CD4-positive, alpha-beta T cell (primary cell): ENCODE data around the gene GSTM5. TPM values are rescaled to one million over a fixed set of nuclear protein-coding genes. Genes with fewer than 3 reads are reported as not detected.

Source experiments
- ATAC-seq: fragments of 200-7000 bp; cut with Tn5 transposase; one replicate; pipeline ENCODE4 v1.10.0; 2022; ENCODE audit warnings: mild to moderate bottlenecking; ENCODE audit not compliant: poor library complexity
- CTCF ChIA-PET: fragments of 350-600 bp; sonication (Branson Sonifier 250); formaldehyde crosslinking; loops from one replicate; lab custom pipeline; 2021; ENCODE audit warnings: antibody characterized with exemption, inconsistent platforms; lab: Charles Lee
- POLR2A ChIA-PET: fragments of 350-600 bp; sonication (Branson Sonifier 250); formaldehyde crosslinking; loops from one replicate; lab custom pipeline; 2021; ENCODE audit warnings: antibody characterized with exemption, inconsistent platforms; lab: Charles Lee
- DNase-seq, 14 experiments: peaks; one replicate each; pipeline ENCODE4 v3.0.0-alpha.2; 2013 to 2020; ENCODE audit warnings: mixed read lengths in 2 of 14
- H3K27ac ChIP-seq, 2 donors: one replicate each; pipeline versions ENCODE4 v1.5.1 to v1.7.0; 2013; ENCODE audit warnings: low read length in 2 of 2, low read depth in 1 of 2, mild to moderate bottlenecking in 1 of 2
- H3K27me3 ChIP-seq, 2 experiments: 1 replicate in 1 of 2; 2 replicates in 1 of 2; pipeline versions ENCODE4 v1.6.1 to v1.7.0; 2013; ENCODE audit warnings: low read length in 2 of 2, control low read depth in 1 of 2, mild to moderate bottlenecking in 1 of 2, moderate library complexity in 1 of 2; ENCODE audit not compliant: insufficient read depth in 2 of 2, control insufficient read depth in 1 of 2
- H3K36me3 ChIP-seq: one replicate; pipeline ENCODE4 v1.6.1; 2013; ENCODE audit warnings: low read length, control low read depth; ENCODE audit not compliant: insufficient read depth
- H3K4me1 ChIP-seq: one replicate; pipeline ENCODE4 v1.6.1; 2013; ENCODE audit warnings: low read length, control low read depth; ENCODE audit not compliant: insufficient read depth
- H3K4me3 ChIP-seq: one replicate; pipeline ENCODE4 v1.5.1; 2013; ENCODE audit warnings: mild to moderate bottlenecking, low read length, moderate library complexity
- H3K9me3 ChIP-seq, 2 experiments: 1 replicate in 1 of 2; 2 replicates in 1 of 2; pipeline versions ENCODE4 v1.6.1 to v1.7.0; 2013; ENCODE audit warnings: low read length in 2 of 2, mild to moderate bottlenecking in 2 of 2, control low read depth in 1 of 2, moderate library complexity in 1 of 2; ENCODE audit not compliant: control insufficient read depth in 1 of 2, insufficient read depth in 1 of 2
- H3K27ac Mint-ChIP-seq: one replicate; pipeline ENCODE4 v1.8.0; 2020; ENCODE audit warnings: mixed read lengths
- H3K27me3 Mint-ChIP-seq: one replicate; pipeline ENCODE4 v1.8.0; 2021; ENCODE audit warnings: mixed read lengths
- H3K36me3 Mint-ChIP-seq: one replicate; pipeline ENCODE4 v1.8.0; 2021; ENCODE audit warnings: low read depth, mixed read lengths
- H3K4me1 Mint-ChIP-seq: one replicate; pipeline ENCODE4 v1.8.0; 2021; ENCODE audit warnings: low read depth, mixed read lengths
- H3K4me3 Mint-ChIP-seq: one replicate; pipeline ENCODE4 v1.8.0; 2020; ENCODE audit warnings: mild to moderate bottlenecking, mixed read lengths
- H3K9me3 Mint-ChIP-seq: one replicate; pipeline ENCODE4 v1.8.0; 2020; ENCODE audit warnings: mixed read lengths
- intact Hi-C, 2 experiments: fragments of 100-400 bp; cut with DNase I in 1 of 2; cut with micrococcal nuclease in 1 of 2; formaldehyde crosslinking; loops; one replicate each; pipeline versions ENCODE4 v1.15.1 to v1.9.0; 2023 to 2025; cut with DNase I, micrococcal nuclease
- total RNA-seq, 174 experiments: library from RNA in 2 of 174; stranded (reverse) in 2 of 174; gene quantifications; one replicate each; pipeline ENCODE4 v1.2.3 and lab custom pipeline; 2021 to 2026
- TF ChIP-seq, protein P1 (sequence below): fragments of 200-600 bp; IDR thresholded peaks from one replicate; pipeline ENCODE4 v1.8.0; 2022; ENCODE audit warnings: antibody characterized with exemption, mild to moderate bottlenecking

The GSTM5 gene
- total RNA-seq, 2 experiments from 2014 or later: 0.20 to 0.36 TPM

DNA sequence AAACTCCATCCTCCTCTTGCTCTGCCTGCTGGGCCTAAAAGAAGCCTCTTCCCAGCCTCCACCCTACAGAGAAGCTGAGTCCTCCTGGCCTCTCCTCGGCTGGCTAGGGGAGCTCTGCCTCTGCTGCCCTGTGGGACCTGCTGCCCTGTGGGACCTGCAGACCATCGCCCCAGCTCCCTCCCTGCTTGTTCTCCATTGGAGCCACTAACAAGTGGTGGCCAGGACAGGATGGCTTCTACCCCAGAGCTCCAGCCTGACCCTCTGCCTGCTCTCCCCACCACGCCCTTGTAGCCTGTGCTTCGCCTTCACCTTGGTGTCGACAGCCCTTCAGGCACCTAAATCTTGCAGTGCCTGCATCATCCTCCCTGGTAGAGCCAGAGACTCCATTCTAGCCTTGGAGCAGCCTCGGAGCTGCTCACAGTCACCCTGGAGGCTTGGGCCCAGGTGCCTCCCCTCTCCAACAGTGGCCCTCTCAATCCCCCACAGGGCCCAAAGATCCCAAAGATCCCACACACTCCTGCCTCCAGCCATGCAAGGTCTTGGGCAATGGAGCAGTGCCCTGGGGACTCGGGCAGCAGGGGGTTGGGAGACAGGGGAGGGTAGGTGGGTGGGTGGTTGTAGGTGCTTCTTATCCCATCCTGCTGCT lies 48.7 kb downstream of the GSTM5 start:
- H3K27ac ChIP-seq: no peak overlapping the region
- TF ChIP-seq, protein P1, sequence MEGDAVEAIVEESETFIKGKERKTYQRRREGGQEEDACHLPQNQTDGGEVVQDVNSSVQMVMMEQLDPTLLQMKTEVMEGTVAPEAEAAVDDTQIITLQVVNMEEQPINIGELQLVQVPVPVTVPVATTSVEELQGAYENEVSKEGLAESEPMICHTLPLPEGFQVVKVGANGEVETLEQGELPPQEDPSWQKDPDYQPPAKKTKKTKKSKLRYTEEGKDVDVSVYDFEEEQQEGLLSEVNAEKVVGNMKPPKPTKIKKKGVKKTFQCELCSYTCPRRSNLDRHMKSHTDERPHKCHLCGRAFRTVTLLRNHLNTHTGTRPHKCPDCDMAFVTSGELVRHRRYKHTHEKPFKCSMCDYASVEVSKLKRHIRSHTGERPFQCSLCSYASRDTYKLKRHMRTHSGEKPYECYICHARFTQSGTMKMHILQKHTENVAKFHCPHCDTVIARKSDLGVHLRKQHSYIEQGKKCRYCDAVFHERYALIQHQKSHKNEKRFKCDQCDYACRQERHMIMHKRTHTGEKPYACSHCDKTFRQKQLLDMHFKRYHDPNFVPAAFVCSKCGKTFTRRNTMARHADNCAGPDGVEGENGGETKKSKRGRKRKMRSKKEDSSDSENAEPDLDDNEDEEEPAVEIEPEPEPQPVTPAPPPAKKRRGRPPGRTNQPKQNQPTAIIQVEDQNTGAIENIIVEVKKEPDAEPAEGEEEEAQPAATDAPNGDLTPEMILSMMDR: no peak
- no peaks in the 10 kb centered on the region for H3K36me3 ChIP-seq
- no peaks in the 10 kb centered on the region for H3K27me3 ChIP-seq
- intact Hi-C loops: no loop called here
- Mint-ChIP-seq H3K36me3 (no peaks in the 10 kb centered on the region), H3K4me1 (no peaks in the 10 kb centered on the region), H3K9me3 (no peaks in the 10 kb centered on the region), H3K4me3 (no peak overlapping the region), H3K27me3 (no peaks in the 10 kb centered on the region), H3K27ac (no peak overlapping the region)
- DNase-seq (no peak), ATAC-seq (no peak)
- peaks cover 3% of the 10 kb centered on the region for H3K4me1 ChIP-seq
- H3K9me3 ChIP-seq: no peaks in the 10 kb centered on the region
- no peak overlapping the region for H3K4me3 ChIP-seq
- CTCF ChIA-PET: no interaction called here
- POLR2A ChIA-PET: no interaction called here

DNA sequence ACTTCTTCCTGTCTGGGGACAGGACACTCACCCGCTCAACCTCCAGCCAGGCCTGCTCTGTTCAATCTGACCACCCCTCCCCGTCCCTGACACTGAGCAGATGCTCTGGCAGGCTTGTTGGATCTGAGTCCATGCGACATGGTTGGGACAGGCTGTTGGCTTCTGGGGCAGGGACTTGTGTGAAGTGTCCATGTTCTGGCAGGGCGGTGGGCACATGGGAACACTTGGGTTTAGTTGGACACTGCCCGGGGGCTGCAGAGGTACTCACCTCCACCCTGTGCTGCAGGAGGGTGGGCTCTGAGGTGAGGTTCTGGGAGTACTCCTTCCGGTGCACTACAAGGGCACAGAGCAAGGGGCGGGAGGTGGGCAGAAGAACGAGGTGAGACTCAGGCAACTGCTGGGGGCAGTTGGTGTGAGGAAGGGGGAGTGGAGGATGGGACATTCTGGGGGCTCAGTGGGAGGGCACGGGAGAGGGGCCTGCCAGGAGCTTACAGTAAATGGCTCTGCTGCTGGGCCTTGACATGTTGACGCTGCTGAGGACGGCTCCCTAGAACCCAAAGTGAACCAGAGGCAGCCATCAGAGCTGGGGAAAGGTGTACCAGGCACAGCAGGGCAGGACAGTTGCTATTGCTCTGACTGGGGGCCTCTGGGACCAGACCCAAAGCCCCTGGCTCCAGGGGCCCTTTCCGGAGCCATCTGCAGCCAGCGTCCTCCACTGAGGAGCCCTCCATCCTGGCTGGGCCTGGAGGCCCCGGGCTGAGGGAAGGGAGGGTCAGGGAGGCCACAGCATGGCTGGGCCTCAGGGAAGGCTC lies 49.4 kb downstream of the GSTM5 start:
- no peaks in the 10 kb centered on the region for H3K4me1 Mint-ChIP-seq
- Histone ChIP-seq H3K27me3 (no peaks in the 10 kb centered on the region), H3K27ac (no peak overlapping the region), H3K9me3 (no peaks in the 10 kb centered on the region), H3K4me1 (peaks cover 3% of the 10 kb centered on the region), H3K36me3 (no peaks in the 10 kb centered on the region), H3K4me3 (no peak overlapping the region)
- no peaks in the 10 kb centered on the region for H3K36me3 Mint-ChIP-seq
- TF ChIP-seq, protein P1: no peak
- ChIA-PET CTCF (no interaction called here), POLR2A (no interaction called here)
- no peak overlapping the region for H3K27ac Mint-ChIP-seq
- DNase-seq (no peak), ATAC-seq (no peak)
- H3K4me3 Mint-ChIP-seq: no peak overlapping the region
- intact Hi-C loops: no loop called here
- no peaks in the 10 kb centered on the region for H3K9me3 Mint-ChIP-seq
- no peaks in the 10 kb centered on the region for H3K27me3 Mint-ChIP-seq

DNA sequence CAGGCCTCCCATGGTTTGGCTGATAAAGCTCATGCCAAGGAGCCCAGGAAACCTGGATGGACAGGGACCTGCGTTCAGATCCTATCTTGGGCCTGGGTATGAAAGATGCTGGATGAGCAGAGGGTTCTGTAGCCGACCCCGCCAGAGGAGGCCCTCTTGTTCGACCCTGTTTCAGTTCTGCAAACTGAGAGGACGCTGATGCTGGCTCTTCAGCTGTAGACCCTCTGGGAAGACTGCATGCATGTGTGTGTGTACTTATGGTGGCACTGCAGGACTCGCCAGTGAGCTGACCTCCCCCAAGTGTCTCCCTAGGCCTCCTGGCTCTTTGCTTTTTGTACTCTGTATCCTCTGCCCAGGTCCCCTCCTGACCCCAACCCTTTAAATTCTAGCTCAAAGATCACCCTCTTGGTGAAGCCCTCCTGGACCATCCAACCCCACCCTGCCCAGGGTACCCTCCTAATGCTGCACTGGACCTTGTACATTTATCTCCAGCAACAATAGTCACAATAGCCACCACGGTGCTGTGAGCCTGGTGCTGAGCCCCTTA lies 50.1 kb downstream of the GSTM5 start:
- Mint-ChIP-seq H3K27ac (no peak overlapping the region), H3K27me3 (no peaks in the 10 kb centered on the region), H3K4me3 (no peak overlapping the region), H3K9me3 (no peaks in the 10 kb centered on the region), H3K4me1 (no peaks in the 10 kb centered on the region), H3K36me3 (no peaks in the 10 kb centered on the region)
- no peaks in the 10 kb centered on the region for H3K27me3 ChIP-seq
- POLR2A ChIA-PET: no interaction called here
- CTCF ChIA-PET: no interaction called here
- H3K4me1 ChIP-seq: peaks cover 3% of the 10 kb centered on the region
- H3K9me3 ChIP-seq: no peaks in the 10 kb centered on the region
- no peak overlapping the region for H3K27ac ChIP-seq
- no peak overlapping the region for H3K4me3 ChIP-seq
- intact Hi-C loops: no loop called here
- ATAC-seq: no peak
- TF ChIP-seq, protein P1: no peak
- no peaks in the 10 kb centered on the region for H3K36me3 ChIP-seq
- no peak for DNase-seq
